GM12878 (cell line): ENCODE data around the gene ECM1. TPM values are rescaled to one million over a fixed set of nuclear protein-coding genes. Genes with fewer than 3 reads are reported as not detected.

Experiments
- BACH1 ChIP-seq: fragments of 450-650 bp; IDR thresholded peaks from 2 replicates; pipeline ENCODE4 v1.6.1; 2017; ENCODE audit warnings: mild to moderate bottlenecking, borderline replicate concordance
- CREB1 ChIP-seq: IDR thresholded peaks from 2 replicates; pipeline ENCODE4 v1.6.1; 2012; ENCODE audit warnings: low read depth, mild to moderate bottlenecking, inconsistent platforms
- EGR1 ChIP-seq, 2 experiments: IDR thresholded peaks; 1 replicate in 1 of 2; 2 replicates in 1 of 2; pipeline ENCODE4 v1.6.1; 2011 to 2012; ENCODE audit warnings: low read depth in 2 of 2, low read length in 2 of 2, borderline replicate concordance in 1 of 2, mild to moderate bottlenecking in 1 of 2, moderate library complexity in 1 of 2
- IKZF1 ChIP-seq: fragments of 450-650 bp; conservative IDR thresholded peaks from 2 replicates; pipeline ENCODE4 v1.6.1; 2017; ENCODE audit warnings: antibody characterized with exemption, mild to moderate bottlenecking
- LARP7 ChIP-seq: fragments of 450-650 bp; IDR thresholded peaks from 2 replicates; pipeline ENCODE4 v1.6.1; 2017; ENCODE audit warnings: mild to moderate bottlenecking
- NFYB ChIP-seq: IDR thresholded peaks from 2 replicates; pipeline ENCODE4 v1.6.1; 2011; ENCODE audit warnings: low read depth, mild to moderate bottlenecking, low read length, improper control_type of control experiment, moderate library complexity; ENCODE audit not compliant: insufficient read depth
- POLR2A ChIP-seq: IDR thresholded peaks from 2 replicates; pipeline ENCODE4 v1.6.1; 2011; ENCODE audit warnings: low read depth, mild to moderate bottlenecking, low read length
- RELA ChIP-seq: fragments of 450-650 bp; IDR thresholded peaks from 2 replicates; pipeline ENCODE4 v1.8.0; 2014; ENCODE audit warnings: borderline replicate concordance; ENCODE audit not compliant: partially characterized antibody
- SMC3 ChIP-seq: IDR thresholded peaks from 2 replicates; pipeline ENCODE4 v1.6.1; 2011; ENCODE audit warnings: low read length, improper control_type of control experiment, borderline replicate concordance
- SPI1 ChIP-seq: IDR thresholded peaks from 2 replicates; pipeline ENCODE4 v1.6.1; 2011; ENCODE audit warnings: low read depth, mild to moderate bottlenecking, low read length, moderate library complexity, borderline replicate concordance; ENCODE audit not compliant: insufficient read depth
- SREBF2 ChIP-seq: IDR thresholded peaks from 2 replicates; pipeline ENCODE4 v1.6.1; 2012; ENCODE audit warnings: mild to moderate bottlenecking, low read length
- SUZ12 ChIP-seq: fragments of 200-600 bp; sonication (generic); IDR thresholded peaks from one replicate; pipeline ENCODE4 v1.6.1; 2018; ENCODE audit warnings: antibody characterized with exemption, mild to moderate bottlenecking; ENCODE audit not compliant: unreplicated experiment
- TCF12 ChIP-seq: IDR thresholded peaks from 2 replicates; pipeline ENCODE4 v1.6.1; 2011; ENCODE audit warnings: low read depth, mild to moderate bottlenecking, low read length
- polyA plus RNA-seq, 11 experiments: library from polyadenylated mRNA; depleted of rRNA in 4 of 11; unstranded in 6 of 11; stranded (reverse) in 5 of 11; fragments of >200 nt; fragmentation: Nextera tagmentation in 4 of 11; fragmentation: Illumina TruSeq in 1 of 11; extraction: Ambion mirVana in 4 of 11; extraction: Trizol in 1 of 11; gene quantifications; 1 replicate in 1 of 11; 2 replicates in 10 of 11; pipeline versions ENCODE4 v1.2.1 to v1.2.3, GENCODE V29; 2011 to 2016; ENCODE audit warnings: inconsistent platforms in 2 of 11, missing spikeins in 2 of 11, low read depth in 1 of 11
- total RNA-seq, 4 experiments: library from RNA; depleted of rRNA in 3 of 4; stranded (reverse); fragments of >200 nt in 3 of 4; fragmentation: Illumina TruSeq in 1 of 4; extraction: Trizol in 1 of 4; gene quantifications; 2 replicates each; pipeline versions ENCODE4 v1.2.1 to v1.2.3, GENCODE V29; 2013 to 2021
- TF ChIP-seq, protein P1 (sequence below): fragments of 450-650 bp; formaldehyde crosslinking; IDR thresholded peaks from 2 replicates; pipeline ENCODE4 v1.4.0; 2022; ENCODE audit warnings: mild to moderate bottlenecking, moderate library complexity
- TF ChIP-seq, protein P2 (sequence below): IDR thresholded peaks from 2 replicates; pipeline ENCODE4 v1.6.1; 2012; ENCODE audit warnings: low read depth, low read length, improper control_type of control experiment
- TF ChIP-seq, protein P3 (sequence below): fragments of 450-650 bp; IDR thresholded peaks from 2 replicates; pipeline ENCODE4 v1.6.1; 2017; ENCODE audit warnings: mild to moderate bottlenecking, low read depth, inconsistent platforms; ENCODE audit not compliant: poor library complexity, severe bottlenecking
- TF ChIP-seq, protein P4 (sequence below): IDR thresholded peaks from 2 replicates; pipeline ENCODE4 v1.6.1; 2012; ENCODE audit warnings: improper control_type of control experiment, low read depth, low read length; ENCODE audit not compliant: insufficient replicate concordance

Gene ECM1
- total and polyA plus RNA-seq, 10 of the 15 experiments (the other 5 are each of a cell fraction or from before 2014, with no cell fraction given): 0.06 to 1.3 (median 0.60) TPM

DNA sequence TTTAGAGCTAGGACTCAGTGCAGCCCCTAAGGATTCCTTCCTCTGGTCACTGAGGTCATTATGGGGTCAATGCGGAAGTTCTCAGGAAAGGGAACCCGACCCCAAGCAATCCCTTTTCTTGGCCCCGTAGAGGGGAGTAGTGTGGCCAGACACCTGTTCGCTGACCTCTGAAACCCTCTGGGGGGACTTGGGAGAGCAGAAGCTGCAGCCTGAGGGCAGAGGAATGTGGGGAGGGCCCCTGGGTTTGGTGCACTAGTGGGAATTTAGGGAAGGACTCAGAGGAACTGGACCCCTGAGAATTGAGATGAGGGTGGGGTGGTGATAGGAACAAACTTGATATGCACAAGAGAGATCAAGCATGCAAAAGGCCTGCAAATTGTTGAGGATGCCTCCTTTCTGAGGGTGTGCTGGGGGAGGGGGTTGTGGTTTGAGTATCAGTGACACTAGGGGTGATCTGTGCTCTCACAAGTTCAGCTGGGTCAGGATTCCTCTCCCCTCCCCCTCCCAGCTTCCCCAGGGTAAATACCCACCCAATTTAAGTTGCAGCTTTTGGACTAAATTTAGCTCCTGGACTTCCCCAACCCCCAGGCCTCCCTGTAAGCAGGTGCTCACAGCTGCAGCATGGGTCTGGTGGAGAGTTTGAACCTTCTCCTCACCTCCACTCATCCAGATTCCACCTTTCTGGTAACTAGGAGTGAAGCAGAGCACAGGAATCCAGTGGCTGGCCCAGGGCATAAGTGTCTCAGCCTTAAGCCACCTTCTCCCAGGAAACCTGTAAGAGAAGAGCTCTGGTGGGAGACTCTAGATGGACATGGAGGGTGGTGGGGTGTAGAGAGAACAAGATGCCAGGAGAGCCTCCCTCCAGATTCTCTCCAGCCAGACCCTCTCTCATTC is 54.8 kb downstream of the ECM1 start (continued):
- TF ChIP-seq, protein P1, sequence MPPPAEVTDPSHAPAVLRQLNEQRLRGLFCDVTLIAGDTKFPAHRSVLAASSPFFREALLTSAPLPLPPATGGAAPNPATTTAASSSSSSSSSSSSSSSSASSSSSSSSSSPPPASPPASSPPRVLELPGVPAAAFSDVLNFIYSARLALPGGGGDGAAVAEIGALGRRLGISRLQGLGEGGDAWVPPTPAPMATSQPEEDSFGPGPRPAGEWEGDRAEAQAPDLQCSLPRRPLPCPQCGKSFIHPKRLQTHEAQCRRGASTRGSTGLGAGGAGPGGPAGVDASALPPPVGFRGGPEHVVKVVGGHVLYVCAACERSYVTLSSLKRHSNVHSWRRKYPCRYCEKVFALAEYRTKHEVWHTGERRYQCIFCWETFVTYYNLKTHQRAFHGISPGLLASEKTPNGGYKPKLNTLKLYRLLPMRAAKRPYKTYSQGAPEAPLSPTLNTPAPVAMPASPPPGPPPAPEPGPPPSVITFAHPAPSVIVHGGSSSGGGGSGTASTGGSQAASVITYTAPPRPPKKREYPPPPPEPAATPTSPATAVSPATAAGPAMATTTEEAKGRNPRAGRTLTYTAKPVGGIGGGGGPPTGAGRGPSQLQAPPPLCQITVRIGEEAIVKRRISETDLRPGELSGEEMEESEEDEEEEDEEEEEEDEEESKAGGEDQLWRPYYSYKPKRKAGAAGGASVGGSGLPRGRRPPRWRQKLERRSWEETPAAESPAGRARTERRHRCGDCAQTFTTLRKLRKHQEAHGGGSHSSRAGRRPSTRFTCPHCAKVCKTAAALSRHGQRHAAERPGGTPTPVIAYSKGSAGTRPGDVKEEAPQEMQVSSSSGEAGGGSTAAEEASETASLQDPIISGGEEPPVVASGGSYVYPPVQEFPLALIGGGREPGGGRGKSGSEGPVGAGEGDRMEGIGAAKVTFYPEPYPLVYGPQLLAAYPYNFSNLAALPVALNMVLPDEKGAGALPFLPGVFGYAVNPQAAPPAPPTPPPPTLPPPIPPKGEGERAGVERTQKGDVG: no peak
- peak; percentile 57; the same call in 1 of the 2 replicates for TF ChIP-seq POLR2A
- TF ChIP-seq SMC3: peak; percentile 10; the same call in 1 of the 2 replicates
- TF ChIP-seq, protein P2, sequence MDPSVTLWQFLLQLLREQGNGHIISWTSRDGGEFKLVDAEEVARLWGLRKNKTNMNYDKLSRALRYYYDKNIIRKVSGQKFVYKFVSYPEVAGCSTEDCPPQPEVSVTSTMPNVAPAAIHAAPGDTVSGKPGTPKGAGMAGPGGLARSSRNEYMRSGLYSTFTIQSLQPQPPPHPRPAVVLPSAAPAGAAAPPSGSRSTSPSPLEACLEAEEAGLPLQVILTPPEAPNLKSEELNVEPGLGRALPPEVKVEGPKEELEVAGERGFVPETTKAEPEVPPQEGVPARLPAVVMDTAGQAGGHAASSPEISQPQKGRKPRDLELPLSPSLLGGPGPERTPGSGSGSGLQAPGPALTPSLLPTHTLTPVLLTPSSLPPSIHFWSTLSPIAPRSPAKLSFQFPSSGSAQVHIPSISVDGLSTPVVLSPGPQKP: peak; percentile 33; the same call in 1 of the 2 replicates
- TF ChIP-seq SUZ12: no peak
- no peak for TF ChIP-seq SREBF2
- no peak for TF ChIP-seq NFYB
- peak; percentile 100 for TF ChIP-seq TCF12
- no peak for TF ChIP-seq LARP7
- peak in 1 of 2 experiments; percentile 43; a peak in 1 of 3 replicates for TF ChIP-seq EGR1 (IDR thresholded peaks at IDR 0.05; ENCODE audit: borderline replicate concordance in 1 of 2, low read depth in 2 of 2, low read length in 2 of 2)
- TF ChIP-seq RELA: peak; percentile 98
- TF ChIP-seq, protein P3, sequence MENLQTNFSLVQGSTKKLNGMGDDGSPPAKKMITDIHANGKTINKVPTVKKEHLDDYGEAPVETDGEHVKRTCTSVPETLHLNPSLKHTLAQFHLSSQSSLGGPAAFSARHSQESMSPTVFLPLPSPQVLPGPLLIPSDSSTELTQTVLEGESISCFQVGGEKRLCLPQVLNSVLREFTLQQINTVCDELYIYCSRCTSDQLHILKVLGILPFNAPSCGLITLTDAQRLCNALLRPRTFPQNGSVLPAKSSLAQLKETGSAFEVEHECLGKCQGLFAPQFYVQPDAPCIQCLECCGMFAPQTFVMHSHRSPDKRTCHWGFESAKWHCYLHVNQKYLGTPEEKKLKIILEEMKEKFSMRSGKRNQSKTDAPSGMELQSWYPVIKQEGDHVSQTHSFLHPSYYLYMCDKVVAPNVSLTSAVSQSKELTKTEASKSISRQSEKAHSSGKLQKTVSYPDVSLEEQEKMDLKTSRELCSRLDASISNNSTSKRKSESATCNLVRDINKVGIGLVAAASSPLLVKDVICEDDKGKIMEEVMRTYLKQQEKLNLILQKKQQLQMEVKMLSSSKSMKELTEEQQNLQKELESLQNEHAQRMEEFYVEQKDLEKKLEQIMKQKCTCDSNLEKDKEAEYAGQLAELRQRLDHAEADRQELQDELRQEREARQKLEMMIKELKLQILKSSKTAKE: peak; percentile 92
- TF ChIP-seq IKZF1: peak; percentile 94
- peak; percentile 50; the same call in 1 of the 2 replicates for TF ChIP-seq SPI1
- TF ChIP-seq, protein P4, sequence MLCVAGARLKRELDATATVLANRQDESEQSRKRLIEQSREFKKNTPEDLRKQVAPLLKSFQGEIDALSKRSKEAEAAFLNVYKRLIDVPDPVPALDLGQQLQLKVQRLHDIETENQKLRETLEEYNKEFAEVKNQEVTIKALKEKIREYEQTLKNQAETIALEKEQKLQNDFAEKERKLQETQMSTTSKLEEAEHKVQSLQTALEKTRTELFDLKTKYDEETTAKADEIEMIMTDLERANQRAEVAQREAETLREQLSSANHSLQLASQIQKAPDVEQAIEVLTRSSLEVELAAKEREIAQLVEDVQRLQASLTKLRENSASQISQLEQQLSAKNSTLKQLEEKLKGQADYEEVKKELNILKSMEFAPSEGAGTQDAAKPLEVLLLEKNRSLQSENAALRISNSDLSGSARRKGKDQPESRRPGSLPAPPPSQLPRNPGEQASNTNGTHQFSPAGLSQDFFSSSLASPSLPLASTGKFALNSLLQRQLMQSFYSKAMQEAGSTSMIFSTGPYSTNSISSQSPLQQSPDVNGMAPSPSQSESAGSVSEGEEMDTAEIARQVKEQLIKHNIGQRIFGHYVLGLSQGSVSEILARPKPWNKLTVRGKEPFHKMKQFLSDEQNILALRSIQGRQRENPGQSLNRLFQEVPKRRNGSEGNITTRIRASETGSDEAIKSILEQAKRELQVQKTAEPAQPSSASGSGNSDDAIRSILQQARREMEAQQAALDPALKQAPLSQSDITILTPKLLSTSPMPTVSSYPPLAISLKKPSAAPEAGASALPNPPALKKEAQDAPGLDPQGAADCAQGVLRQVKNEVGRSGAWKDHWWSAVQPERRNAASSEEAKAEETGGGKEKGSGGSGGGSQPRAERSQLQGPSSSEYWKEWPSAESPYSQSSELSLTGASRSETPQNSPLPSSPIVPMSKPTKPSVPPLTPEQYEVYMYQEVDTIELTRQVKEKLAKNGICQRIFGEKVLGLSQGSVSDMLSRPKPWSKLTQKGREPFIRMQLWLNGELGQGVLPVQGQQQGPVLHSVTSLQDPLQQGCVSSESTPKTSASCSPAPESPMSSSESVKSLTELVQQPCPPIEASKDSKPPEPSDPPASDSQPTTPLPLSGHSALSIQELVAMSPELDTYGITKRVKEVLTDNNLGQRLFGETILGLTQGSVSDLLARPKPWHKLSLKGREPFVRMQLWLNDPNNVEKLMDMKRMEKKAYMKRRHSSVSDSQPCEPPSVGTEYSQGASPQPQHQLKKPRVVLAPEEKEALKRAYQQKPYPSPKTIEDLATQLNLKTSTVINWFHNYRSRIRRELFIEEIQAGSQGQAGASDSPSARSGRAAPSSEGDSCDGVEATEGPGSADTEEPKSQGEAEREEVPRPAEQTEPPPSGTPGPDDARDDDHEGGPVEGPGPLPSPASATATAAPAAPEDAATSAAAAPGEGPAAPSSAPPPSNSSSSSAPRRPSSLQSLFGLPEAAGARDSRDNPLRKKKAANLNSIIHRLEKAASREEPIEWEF: peak; percentile 73
- no peak for TF ChIP-seq CREB1
- TF ChIP-seq BACH1: peak; percentile 60
